Spleen (tissue), 7 donors: ENCODE results near the gene ZNF792.

Experiments used
- POLR2A ChIP-seq, 3 donors: fragments of 450-650 bp; IDR thresholded peaks; one replicate each; pipeline ENCODE4 v1.5.1; 2017; ENCODE audit warnings: antibody characterized with exemption in 3 of 3, mild to moderate bottlenecking in 1 of 3
- POLR2AphosphoS5 ChIP-seq, 3 donors: sonication (generic); formaldehyde crosslinking; IDR thresholded peaks; one replicate each; pipeline ENCODE4 v1.5.1; 2017; ENCODE audit warnings: antibody characterized with exemption in 3 of 3
- TF ChIP-seq, protein P1 (sequence below), 11 experiments: fragments of 200-600 bp in 7 of 11; fragments of 450-650 bp in 4 of 11; sonication (generic) in 4 of 11; IDR thresholded peaks in 8 of 11; conservative IDR thresholded peaks in 3 of 11; 1 replicate in 7 of 11; 2 replicates in 4 of 11; pipeline versions ENCODE4 v1.4.0 to v1.8.0; 2016 to 2021; ENCODE audit warnings: antibody characterized with exemption in 11 of 11, inconsistent platforms in 4 of 11, mild to moderate bottlenecking in 1 of 11
- donor health status: DM: no; HTN: no; CAD: no; lungs with moderate emphysema.
- donor health status: DM: no; HTN: no; CAD: no.
- donor health status: DM: no; HTN: no; CAD: no.

DNA sequence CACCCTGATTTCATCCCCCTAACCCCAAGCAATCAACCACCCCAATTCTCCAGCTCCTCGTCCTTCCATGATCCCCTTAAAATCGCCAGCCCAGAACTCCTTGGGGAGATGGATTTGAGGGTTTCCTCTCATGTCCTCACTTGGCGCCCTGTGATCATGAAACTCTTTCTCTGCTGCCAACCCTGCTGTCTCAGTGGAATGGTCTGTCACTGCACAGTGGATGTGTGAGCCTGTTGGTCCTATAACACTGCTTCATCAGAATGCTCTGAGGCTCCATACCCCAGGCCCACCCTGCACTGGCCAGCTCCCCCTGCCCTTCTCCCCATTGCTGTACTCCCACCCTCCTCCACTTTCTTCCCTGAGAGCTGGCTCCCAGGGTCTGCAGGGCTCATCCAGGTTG is 12.6 kb upstream of the ZNF792 start:
- TF ChIP-seq, protein P1, sequence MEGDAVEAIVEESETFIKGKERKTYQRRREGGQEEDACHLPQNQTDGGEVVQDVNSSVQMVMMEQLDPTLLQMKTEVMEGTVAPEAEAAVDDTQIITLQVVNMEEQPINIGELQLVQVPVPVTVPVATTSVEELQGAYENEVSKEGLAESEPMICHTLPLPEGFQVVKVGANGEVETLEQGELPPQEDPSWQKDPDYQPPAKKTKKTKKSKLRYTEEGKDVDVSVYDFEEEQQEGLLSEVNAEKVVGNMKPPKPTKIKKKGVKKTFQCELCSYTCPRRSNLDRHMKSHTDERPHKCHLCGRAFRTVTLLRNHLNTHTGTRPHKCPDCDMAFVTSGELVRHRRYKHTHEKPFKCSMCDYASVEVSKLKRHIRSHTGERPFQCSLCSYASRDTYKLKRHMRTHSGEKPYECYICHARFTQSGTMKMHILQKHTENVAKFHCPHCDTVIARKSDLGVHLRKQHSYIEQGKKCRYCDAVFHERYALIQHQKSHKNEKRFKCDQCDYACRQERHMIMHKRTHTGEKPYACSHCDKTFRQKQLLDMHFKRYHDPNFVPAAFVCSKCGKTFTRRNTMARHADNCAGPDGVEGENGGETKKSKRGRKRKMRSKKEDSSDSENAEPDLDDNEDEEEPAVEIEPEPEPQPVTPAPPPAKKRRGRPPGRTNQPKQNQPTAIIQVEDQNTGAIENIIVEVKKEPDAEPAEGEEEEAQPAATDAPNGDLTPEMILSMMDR (IDR thresholded peaks at IDR 0.05 in 8 of 11, conservative IDR thresholded peaks at IDR 0.05 in 3 of 11), result no peak
- TF ChIP-seq POLR2A (IDR thresholded peaks at IDR 0.05) (no peak), POLR2AphosphoS5 (IDR thresholded peaks at IDR 0.05) (no peak)
